Osteocyte (in vitro differentiated cells): ENCODE results near the gene RCL1. TPM values are rescaled to one million over a fixed set of nuclear protein-coding genes. Genes with fewer than 3 reads are reported as not detected.

Experiments used
- DNase-seq: peaks from one replicate; pipeline ENCODE4 v3.0.0; 2021; ENCODE audit warnings: mixed read lengths; ENCODE audit not compliant: unreplicated experiment; ENCODE audit errors: extremely low spot score
- H3K27ac Mint-ChIP-seq: one replicate; pipeline ENCODE4 v1.8.0; 2021; ENCODE audit warnings: mild to moderate bottlenecking, mixed read lengths; ENCODE audit not compliant: unreplicated experiment
- H3K27me3 Mint-ChIP-seq: one replicate; pipeline ENCODE4 v1.8.0; 2021; ENCODE audit warnings: mixed read lengths; ENCODE audit not compliant: unreplicated experiment
- H3K36me3 Mint-ChIP-seq: one replicate; pipeline ENCODE4 v1.8.0; 2021; ENCODE audit warnings: mixed read lengths; ENCODE audit not compliant: unreplicated experiment
- H3K4me1 Mint-ChIP-seq: one replicate; pipeline ENCODE4 v1.8.0; 2021; ENCODE audit warnings: mixed read lengths; ENCODE audit not compliant: unreplicated experiment
- H3K4me3 Mint-ChIP-seq: one replicate; pipeline ENCODE4 v1.8.0; 2021; ENCODE audit warnings: mild to moderate bottlenecking, moderate library complexity, mixed read lengths; ENCODE audit not compliant: unreplicated experiment
- H3K9me3 Mint-ChIP-seq: one replicate; pipeline ENCODE4 v1.8.0; 2021; ENCODE audit warnings: mixed read lengths; ENCODE audit not compliant: unreplicated experiment
- CTCF ChIP-seq: fragments of 200-600 bp; sonication (generic); IDR thresholded peaks from 2 replicates; pipeline ENCODE4 v1.5.0; 2021; ENCODE audit warnings: antibody characterized with exemption, mild to moderate bottlenecking, moderate library complexity
- total RNA-seq: library from RNA; stranded (reverse); gene quantifications from 2 replicates; pipeline ENCODE4 v1.2.1, GENCODE V29; 2021

RCL1 gene
- total RNA-seq, 1 donor from 2014 or later = 13.4 TPM

DNA sequence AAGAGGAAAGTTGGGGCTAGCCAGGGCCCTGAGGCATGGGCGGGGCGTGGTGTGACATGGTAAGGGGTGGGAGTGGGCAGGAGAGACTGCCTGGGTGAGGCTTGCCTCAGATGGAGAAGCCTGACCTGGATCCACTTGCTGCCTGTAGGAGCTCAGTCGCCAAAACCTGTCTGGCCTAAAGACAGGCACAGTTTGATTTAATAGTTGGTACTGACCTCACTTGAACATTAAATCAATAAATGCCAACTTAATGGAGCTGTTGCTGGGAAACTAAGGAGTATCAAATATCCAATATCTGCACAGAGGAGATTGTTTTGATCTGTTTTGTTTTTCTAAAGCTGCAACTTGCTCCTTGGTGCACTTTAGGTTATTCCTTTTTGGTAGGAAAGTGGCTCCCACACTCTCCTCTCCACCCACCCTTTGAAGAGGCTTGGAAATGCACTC lies 86.4 kb downstream of the RCL1 start:
- no peaks in the 10 kb centered on the region for H3K27me3 Mint-ChIP-seq
- H3K4me1 Mint-ChIP-seq = no peaks in the 10 kb centered on the region
- H3K36me3 Mint-ChIP-seq = peaks cover 5% of the 10 kb centered on the region
- peak; percentile 70 for DNase-seq
- H3K9me3 Mint-ChIP-seq = no peaks in the 10 kb centered on the region
- no peak overlapping the region for H3K27ac Mint-ChIP-seq
- TF ChIP-seq CTCF = no peak
- no peak overlapping the region for H3K4me3 Mint-ChIP-seq

- Mint-ChIP-seq H3K27ac (no peak overlapping the region), H3K4me3 (no peak overlapping the region), H3K4me1 (peaks cover 3% of the 10 kb centered on the region), H3K27me3 (no peaks in the 10 kb centered on the region), H3K9me3 (no peaks in the 10 kb centered on the region), H3K36me3 (no peaks in the 10 kb centered on the region)
- DNase-seq = no peak
- no peak for TF ChIP-seq CTCF
These were observed 90.7 kb downstream of the RCL1 start for GRCh38 chr9:4883326-4883873.

GRCh38 chr9:4886698-4887097 lies 94.0 kb downstream of the RCL1 start:
- DNase-seq = no peak
- H3K27me3 Mint-ChIP-seq = no peaks in the 10 kb centered on the region
- no peak overlapping the region for H3K4me3 Mint-ChIP-seq
- peaks cover 5% of the 10 kb centered on the region for H3K36me3 Mint-ChIP-seq
- H3K4me1 Mint-ChIP-seq = peaks cover 3% of the 10 kb centered on the region
- no peak for TF ChIP-seq CTCF
- H3K27ac Mint-ChIP-seq = no peak overlapping the region
- peaks cover 8% of the 10 kb centered on the region for H3K9me3 Mint-ChIP-seq

DNA sequence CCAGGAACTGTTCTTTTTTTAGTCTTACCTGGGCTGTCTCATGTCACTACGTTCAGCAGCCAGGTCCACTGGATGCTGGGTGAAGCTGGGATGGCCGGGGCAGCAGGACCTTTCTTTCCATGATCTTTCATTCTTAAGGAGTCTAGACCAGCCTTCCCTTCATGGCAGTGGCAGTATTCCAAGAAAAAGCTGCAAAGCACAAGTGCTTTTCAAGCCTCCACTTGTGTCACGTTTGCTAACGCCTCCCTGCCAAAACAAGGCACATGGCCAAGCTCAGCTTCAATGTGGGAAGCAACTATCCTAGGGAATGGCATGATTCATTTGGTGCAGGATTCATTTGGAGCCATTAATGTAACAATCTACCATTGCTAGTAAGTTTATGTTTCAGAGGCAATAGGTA lies 94.8 kb downstream of the RCL1 start:
- H3K9me3 Mint-ChIP-seq = peaks cover 13% of the 10 kb centered on the region
- no peak for DNase-seq
- no peaks in the 10 kb centered on the region for H3K27me3 Mint-ChIP-seq
- peaks cover 3% of the 10 kb centered on the region for H3K4me1 Mint-ChIP-seq
- TF ChIP-seq CTCF = no peak
- peaks cover 6% of the 10 kb centered on the region for H3K36me3 Mint-ChIP-seq
- no peak overlapping the region for H3K4me3 Mint-ChIP-seq
- H3K27ac Mint-ChIP-seq = no peak overlapping the region

DNA sequence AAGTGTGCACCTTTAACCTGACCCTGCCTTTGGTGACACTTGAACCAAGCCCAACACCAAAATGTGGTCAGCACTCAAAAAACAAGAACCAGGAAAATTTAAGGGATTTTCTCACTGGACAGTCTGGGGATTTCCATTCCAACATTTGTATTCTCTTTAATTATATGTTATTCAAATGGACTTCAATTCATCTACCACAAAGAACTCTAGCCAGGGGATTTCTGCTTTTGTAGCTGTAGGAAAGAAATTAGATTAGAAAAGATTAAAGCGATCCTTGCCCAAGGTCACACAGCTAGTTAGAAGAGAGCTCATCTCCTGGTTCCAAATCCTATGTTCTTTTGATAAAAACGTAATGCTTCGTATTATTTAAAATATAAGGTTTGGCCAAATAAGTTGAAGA lies 97.5 kb downstream of the RCL1 start:
- peaks cover 6% of the 10 kb centered on the region for H3K36me3 Mint-ChIP-seq
- H3K27ac Mint-ChIP-seq = no peak overlapping the region
- peaks cover 17% of the 10 kb centered on the region for H3K9me3 Mint-ChIP-seq
- TF ChIP-seq CTCF = no peak
- H3K4me1 Mint-ChIP-seq = peaks cover 5% of the 10 kb centered on the region
- DNase-seq = no peak
- no peaks in the 10 kb centered on the region for H3K27me3 Mint-ChIP-seq
- H3K4me3 Mint-ChIP-seq = no peak overlapping the region
